ENCODE data around the gene BTBD3.

BTBD3 gene

DNA sequence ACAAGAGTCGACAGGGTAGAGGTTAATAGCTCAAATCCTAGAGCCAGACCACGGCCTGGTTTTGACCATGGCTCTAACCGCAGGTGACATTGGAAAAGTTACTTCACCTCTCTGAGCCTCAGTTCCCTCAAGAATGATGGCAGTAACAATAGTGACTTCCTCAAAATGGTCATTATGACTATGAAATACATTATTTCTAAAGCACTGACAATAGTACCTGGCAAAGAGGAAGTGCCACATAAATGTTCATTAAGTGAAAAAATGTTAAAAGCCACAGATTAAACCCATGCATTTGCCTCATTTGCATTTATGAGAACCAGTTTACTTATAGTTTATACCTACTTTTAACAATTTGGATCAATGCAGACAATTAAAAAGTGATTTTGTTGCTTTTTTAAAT lies 12.3 kb downstream of the BTBD3 start:
- H3K79me2 ChIP-seq (ENCODE audit: low read length) = no peaks in the 10 kb centered on the region
- H3K36me3 ChIP-seq (replicated peaks; ENCODE audit: low read depth, low read length) = no peaks in the 10 kb centered on the region
- no peaks in the 10 kb centered on the region for H3K4me1 ChIP-seq (ENCODE audit: low read length)
- H3K9me3 ChIP-seq (ENCODE audit: insufficient read depth, low read length) = no peaks in the 10 kb centered on the region
- no peaks in the 10 kb centered on the region for H4K20me1 ChIP-seq (ENCODE audit: insufficient read depth, low read length)
- H3K9ac ChIP-seq (ENCODE audit: low read length) = no peak overlapping the region
- no peak overlapping the region for H3K27ac ChIP-seq (ENCODE audit: low read length)
- H3K4me3 ChIP-seq (ENCODE audit: low read length) = no peak overlapping the region
- H2AFZ ChIP-seq (ENCODE audit: low read depth, low read length) = no peak overlapping the region
- H3K27me3 ChIP-seq (ENCODE audit: low read depth, low read length) = no peaks in the 10 kb centered on the region
- TF ChIP-seq EZH2phosphoT487 (IDR thresholded peaks at IDR 0.05; ENCODE audit: low read depth) = no peak
- TF ChIP-seq, protein P1, sequence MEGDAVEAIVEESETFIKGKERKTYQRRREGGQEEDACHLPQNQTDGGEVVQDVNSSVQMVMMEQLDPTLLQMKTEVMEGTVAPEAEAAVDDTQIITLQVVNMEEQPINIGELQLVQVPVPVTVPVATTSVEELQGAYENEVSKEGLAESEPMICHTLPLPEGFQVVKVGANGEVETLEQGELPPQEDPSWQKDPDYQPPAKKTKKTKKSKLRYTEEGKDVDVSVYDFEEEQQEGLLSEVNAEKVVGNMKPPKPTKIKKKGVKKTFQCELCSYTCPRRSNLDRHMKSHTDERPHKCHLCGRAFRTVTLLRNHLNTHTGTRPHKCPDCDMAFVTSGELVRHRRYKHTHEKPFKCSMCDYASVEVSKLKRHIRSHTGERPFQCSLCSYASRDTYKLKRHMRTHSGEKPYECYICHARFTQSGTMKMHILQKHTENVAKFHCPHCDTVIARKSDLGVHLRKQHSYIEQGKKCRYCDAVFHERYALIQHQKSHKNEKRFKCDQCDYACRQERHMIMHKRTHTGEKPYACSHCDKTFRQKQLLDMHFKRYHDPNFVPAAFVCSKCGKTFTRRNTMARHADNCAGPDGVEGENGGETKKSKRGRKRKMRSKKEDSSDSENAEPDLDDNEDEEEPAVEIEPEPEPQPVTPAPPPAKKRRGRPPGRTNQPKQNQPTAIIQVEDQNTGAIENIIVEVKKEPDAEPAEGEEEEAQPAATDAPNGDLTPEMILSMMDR (IDR thresholded peaks at IDR 0.05; ENCODE audit: low read depth, low read length) = no peak
- no peak overlapping the region for H3K4me2 ChIP-seq (ENCODE audit: low read length)

DNA sequence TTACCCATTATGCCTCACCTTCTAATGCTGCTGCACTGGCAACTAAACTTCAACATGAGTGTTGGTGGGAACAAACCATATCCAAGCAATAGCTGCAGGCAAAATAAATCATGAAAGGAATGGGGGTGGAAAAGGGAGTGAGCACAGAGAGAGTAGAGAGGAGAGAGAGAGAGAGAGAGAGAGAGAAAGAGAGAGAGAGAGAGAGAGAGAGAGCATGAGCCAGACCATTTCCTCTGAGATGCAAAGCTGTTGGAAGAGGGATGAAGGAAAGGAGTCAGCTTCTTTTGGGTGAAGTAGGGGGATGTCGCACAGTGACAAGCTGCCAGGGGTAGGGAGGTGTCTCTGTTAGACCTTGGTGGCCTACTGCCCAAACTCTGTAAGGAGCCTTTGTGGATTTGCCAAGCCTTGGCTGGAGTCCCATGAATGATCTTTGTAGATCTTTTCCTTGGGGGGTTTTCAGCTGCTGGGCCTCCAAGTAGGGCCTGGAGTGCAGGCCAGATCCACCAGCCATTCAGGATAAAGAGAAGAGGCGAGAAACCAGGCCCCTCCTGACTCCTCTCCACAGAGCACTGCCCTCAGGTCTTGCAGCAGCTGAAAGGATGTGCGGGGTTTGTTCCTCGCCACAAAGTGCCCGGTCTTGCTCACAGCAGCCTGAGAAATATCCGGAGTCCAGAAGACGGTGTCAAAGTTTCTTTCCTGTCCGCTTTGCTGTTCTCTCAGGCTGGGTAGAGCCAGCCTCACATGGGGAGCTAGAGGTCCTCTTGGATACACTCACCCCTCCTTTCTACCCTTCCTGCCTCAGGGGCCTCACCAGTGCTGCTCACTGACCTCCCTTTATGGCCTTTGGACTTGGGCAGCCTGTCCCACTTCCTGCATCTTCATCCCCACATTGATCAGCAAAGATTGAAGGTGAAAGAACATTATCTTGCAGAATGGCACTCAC lies 17.8 kb downstream of the BTBD3 start:
- Histone ChIP-seq H3K36me3 (replicated peaks; ENCODE audit: low read depth, low read length) (no peaks in the 10 kb centered on the region), H3K79me2 (ENCODE audit: low read length) (no peaks in the 10 kb centered on the region), H3K9ac (ENCODE audit: low read length) (no peak overlapping the region), H3K4me1 (ENCODE audit: low read length) (no peaks in the 10 kb centered on the region), H3K9me3 (ENCODE audit: insufficient read depth, low read length) (no peaks in the 10 kb centered on the region), H2AFZ (ENCODE audit: low read depth, low read length) (no peak overlapping the region), H3K4me3 (ENCODE audit: low read length) (no peak overlapping the region), H3K27ac (ENCODE audit: low read length) (no peak overlapping the region), H3K27me3 (ENCODE audit: low read depth, low read length) (no peaks in the 10 kb centered on the region), H4K20me1 (ENCODE audit: insufficient read depth, low read length) (no peaks in the 10 kb centered on the region), H3K4me2 (ENCODE audit: low read length) (no peak overlapping the region)
- TF ChIP-seq, protein P1 (IDR thresholded peaks at IDR 0.05; ENCODE audit: low read depth, low read length) = no peak
- TF ChIP-seq EZH2phosphoT487 (IDR thresholded peaks at IDR 0.05; ENCODE audit: low read depth) = no peak

DNA sequence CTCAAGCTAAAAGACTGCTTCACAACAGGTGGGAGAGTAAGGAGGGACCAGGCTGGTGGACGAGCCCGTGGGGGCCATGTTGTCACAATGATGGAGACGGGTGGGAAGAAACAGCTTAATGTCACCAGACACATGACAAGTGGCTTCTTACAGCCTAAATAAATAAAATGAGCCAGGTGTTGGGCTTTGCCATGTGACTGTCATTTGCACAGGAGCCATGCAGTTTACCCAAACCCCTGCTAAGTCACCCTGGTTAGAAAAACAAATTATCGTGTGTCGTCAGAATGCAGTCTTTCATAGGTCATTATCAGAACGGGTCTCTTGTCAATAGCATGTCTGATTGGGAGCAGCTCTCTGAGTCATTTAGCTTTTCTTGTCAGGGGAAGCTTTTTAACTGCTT lies 18.5 kb downstream of the BTBD3 start:
- H3K4me1 ChIP-seq (ENCODE audit: low read length) = no peaks in the 10 kb centered on the region
- H3K4me2 ChIP-seq (ENCODE audit: low read length) = no peak overlapping the region
- no peaks in the 10 kb centered on the region for H4K20me1 ChIP-seq (ENCODE audit: insufficient read depth, low read length)
- H3K4me3 ChIP-seq (ENCODE audit: low read length) = no peak overlapping the region
- no peaks in the 10 kb centered on the region for H3K79me2 ChIP-seq (ENCODE audit: low read length)
- no peak overlapping the region for H2AFZ ChIP-seq (ENCODE audit: low read depth, low read length)
- H3K27me3 ChIP-seq (ENCODE audit: low read depth, low read length) = no peaks in the 10 kb centered on the region
- H3K36me3 ChIP-seq (replicated peaks; ENCODE audit: low read depth, low read length) = no peaks in the 10 kb centered on the region
- H3K27ac ChIP-seq (ENCODE audit: low read length) = no peak overlapping the region
- no peaks in the 10 kb centered on the region for H3K9me3 ChIP-seq (ENCODE audit: insufficient read depth, low read length)
- TF ChIP-seq EZH2phosphoT487 (IDR thresholded peaks at IDR 0.05; ENCODE audit: low read depth) = no peak
- TF ChIP-seq, protein P1 (IDR thresholded peaks at IDR 0.05; ENCODE audit: low read depth, low read length) = no peak
- no peak overlapping the region for H3K9ac ChIP-seq (ENCODE audit: low read length)

DNA sequence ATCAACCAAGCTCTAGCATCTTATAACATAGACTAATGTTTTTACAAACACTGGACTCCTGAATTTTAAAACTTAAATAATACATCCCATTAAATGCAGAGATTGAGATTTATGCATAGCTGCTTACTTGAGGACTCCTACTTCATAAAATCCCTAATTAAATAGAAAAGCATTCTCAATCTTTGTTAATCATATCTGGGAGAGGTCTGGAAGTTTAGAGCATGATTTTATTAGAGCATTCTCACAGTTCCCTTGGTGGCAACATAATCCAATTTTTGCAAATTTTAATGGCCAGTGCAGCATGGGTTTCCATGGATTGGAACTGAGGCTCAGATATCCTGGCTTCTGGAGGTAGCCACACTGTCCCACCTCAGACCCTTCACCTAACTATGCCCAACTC lies 19.5 kb downstream of the BTBD3 start:
- H3K4me1 ChIP-seq (ENCODE audit: low read length) = no peaks in the 10 kb centered on the region
- H4K20me1 ChIP-seq (ENCODE audit: insufficient read depth, low read length) = no peaks in the 10 kb centered on the region
- TF ChIP-seq, protein P1 (IDR thresholded peaks at IDR 0.05; ENCODE audit: low read depth, low read length) = no peak
- H3K9ac ChIP-seq (ENCODE audit: low read length) = no peak overlapping the region
- H3K27ac ChIP-seq (ENCODE audit: low read length) = no peak overlapping the region
- H3K36me3 ChIP-seq (replicated peaks; ENCODE audit: low read depth, low read length) = no peaks in the 10 kb centered on the region
- H3K4me3 ChIP-seq (ENCODE audit: low read length) = no peak overlapping the region
- no peak overlapping the region for H2AFZ ChIP-seq (ENCODE audit: low read depth, low read length)
- no peak overlapping the region for H3K4me2 ChIP-seq (ENCODE audit: low read length)
- no peaks in the 10 kb centered on the region for H3K79me2 ChIP-seq (ENCODE audit: low read length)
- H3K9me3 ChIP-seq (ENCODE audit: insufficient read depth, low read length) = no peaks in the 10 kb centered on the region
- H3K27me3 ChIP-seq (ENCODE audit: low read depth, low read length) = no peaks in the 10 kb centered on the region
